GM21737 (cell line): ENCODE data around the gene GNGT2.
"Not testable (repeated sequence)": the region's sequence is repeated elsewhere in the genome, so short reads cannot be mapped to it uniquely, and the experiment has no call there.

ENCODE experiments used
- ATAC-seq: cut with Tn5 transposase; IDR thresholded peaks from one replicate; pipeline ENCODE4 v1.9.1; 2021; ENCODE audit warnings: mild to moderate bottlenecking, moderate library complexity; ENCODE audit not compliant: unreplicated experiment

GNGT2 gene

GRCh38 chr17:49180998-49181635 lies 29.3 kb downstream of the GNGT2 start:
- no peak for ATAC-seq

DNA sequence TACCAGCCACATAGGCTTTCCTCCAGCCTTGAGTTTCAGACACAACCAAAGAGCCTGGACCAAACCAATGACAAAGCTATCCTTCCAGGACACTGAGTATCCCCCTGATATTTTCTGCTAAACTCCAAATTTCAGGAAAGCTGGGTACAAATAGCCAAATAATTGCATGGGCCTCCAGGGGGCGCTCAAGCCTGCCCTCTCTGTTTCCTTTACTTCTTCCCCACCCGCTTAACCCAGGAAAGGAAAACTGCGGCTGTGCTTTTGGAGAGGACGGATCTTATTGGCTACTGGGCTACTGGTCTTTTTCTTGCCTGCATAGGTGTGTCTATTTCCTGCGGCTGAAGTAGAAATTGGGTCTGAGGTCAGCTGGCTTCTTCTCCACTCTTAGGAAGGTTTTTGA lies 30.1 kb downstream of the GNGT2 start:
- no peak for ATAC-seq

GRCh38 chr17:49175978-49176377 lies 34.4 kb downstream of the GNGT2 start:
- ATAC-seq, result not testable (repeated sequence)

GRCh38 chr17:49170711-49171110 lies 39.7 kb downstream of the GNGT2 start:
- ATAC-seq, result not testable (repeated sequence)

DNA sequence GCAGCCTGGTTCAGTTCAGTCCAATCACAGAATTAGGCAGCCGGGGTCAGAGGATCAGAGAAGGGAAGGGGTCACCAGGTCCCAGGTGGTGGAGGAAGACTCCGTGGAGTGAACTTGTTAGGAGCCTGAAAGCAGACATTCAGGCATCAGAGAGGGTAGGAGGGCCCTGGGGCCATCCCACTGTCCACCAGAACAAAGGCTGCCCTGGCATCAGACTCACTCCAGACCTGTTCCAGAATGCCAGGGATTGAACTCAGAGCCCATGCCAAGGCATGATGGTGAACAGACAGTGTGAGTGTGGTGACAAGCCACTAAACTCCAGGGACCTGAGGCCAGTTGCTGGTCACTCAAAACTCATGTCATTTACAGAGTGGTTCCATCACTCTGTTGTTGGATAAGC lies 40.2 kb downstream of the GNGT2 start:
- ATAC-seq, result no peak

DNA sequence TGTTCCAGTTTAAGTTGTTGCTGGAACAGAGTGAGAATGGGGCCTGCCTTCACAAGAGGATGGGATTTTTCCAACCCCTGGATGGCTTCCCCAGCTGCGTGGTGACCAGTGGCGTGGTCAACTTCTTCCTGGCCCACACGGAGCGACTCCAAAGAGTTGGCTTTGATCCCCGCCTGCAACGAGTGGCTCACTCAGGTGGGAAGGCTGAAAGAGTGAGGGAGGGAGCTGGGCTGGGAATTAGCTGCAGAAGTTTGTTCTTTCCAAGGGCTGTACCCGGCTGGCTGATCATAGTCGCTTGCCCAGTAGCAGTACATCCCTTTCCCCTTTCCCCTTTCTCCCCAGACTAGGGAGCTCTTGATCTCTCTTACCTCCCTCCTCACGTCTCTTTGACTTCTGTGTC lies 41.7 kb downstream of the GNGT2 start:
- ATAC-seq, result no peak

- no peak for ATAC-seq
Observed at GRCh38 chr17:49165143-49165542, 45.2 kb downstream of the GNGT2 start.

GRCh38 chr17:49162866-49163265 lies 47.5 kb downstream of the GNGT2 start:
- ATAC-seq, result no peak

GRCh38 chr17:49157784-49158183 lies 52.6 kb downstream of the GNGT2 start:
- no peak for ATAC-seq

- no peak for ATAC-seq
Observed at GRCh38 chr17:49156256-49156655, 54.1 kb downstream of the GNGT2 start.
